HG03520 (cell line): ENCODE measurements around the gene PRND.
"Not testable (repeated sequence)": the region's sequence is repeated elsewhere in the genome, so short reads cannot be mapped to it uniquely, and the experiment has no call there.

Source experiments
- ATAC-seq: cut with Tn5 transposase; IDR thresholded peaks from one replicate; pipeline ENCODE4 v1.9.1; 2021; ENCODE audit warnings: mild to moderate bottlenecking, moderate library complexity; ENCODE audit not compliant: unreplicated experiment

PRND gene

DNA sequence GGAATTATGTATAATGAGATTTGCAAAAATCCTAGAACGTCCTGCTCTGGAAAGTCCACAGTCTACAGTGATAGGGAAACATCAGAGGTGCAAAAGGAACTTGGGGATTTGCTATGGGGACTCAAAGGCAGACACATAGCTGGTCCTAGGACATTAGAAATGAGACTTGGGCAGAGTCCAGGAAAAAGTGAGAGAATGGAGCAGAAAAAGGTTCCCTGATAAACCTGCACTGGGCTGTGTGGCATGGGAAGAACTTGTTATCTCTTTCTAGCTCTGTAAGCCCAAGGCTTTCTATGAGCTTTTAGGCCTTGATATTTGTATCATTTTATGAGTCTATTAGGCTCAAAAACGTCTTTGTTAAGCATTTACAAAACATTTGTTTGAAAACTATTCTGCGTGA is 15.2 kb downstream of the PRND start:
- no peak for ATAC-seq

DNA sequence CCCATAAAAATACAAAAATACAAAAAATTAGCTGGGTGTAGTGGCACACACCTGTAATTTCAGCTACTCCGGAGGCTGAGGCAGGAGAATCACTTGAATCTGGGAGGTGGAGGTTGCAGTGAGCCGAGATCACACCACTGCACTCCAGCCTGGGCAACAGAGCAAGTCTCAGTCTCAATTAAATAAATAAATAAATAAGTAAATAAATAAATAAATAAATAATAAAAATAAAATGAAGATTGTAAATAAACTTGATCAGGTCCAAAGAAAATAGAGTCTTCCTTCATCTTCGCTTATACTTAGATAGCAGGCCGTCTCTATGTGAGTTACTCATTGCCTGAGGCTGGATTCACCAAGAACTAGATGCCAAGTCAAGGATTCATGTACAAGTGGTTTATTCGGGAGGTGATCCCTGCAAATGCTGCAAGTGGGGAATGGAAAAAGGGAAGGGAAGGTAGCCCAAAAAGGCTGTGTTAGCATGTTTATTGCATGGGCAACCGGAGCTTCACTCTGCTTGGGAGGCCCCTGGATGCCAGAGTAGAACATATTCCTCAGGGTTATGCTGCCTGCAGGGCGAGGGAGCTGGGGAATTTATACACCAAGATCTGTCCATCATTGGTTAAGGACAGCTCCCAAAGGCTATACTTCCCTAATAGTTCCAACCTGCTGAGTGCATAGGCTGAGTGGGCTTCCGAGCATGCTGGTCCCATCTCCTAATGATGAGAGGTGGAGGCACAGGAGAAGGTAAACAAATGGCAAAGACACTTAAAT is 16.3 kb downstream of the PRND start:
- ATAC-seq, result no peak

DNA sequence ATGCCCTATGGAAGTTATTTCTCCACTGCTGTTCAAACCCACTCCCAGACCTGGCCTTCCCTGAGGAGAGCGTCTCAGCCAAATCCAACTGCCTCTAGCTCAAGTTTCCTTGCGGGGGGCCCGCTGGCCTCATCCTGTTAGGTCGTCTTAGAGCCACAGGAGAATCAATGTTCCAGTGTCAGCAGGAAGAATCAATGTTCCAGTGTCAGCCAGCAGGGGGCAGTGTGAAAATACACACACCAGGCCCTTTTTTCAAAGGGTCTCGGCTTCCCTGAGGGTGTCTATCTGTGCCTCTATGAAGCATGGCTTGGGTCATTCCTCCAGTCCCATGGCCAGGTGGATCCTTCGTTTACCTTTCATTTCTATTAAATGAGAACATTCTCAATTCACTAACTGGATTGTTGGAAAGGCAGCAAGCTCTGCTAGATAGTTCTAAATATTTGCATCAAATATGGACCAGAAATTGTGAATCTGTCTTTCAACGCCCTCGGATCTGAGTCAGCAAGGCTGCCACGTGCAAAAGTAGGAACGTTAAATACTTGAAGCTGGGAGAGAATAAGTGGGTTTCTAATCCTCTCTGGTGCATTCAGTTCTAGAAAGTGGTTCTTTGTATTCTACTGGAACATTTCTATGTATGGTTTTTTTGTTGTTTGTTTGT is 19.2 kb downstream of the PRND start:
- ATAC-seq, result no peak

DNA sequence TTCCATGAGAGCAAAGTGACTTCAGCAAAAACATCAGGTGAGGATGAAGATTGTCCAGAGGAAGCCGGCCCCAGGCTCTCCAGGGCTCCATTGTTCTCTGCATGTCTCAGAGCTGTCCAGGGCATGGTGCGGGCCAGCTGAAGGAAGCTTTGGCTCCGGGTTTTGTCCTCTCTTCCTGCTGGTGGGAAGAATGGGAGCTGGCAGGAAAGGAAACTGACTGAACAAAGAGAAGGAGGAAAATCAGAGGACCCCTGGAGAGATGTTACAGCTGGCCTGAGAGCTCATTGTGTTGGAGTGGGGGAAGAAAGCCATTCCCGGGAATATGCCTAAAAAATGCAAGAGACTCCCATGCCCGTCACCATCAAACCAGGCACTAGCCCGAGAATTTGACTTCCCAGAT is 27.1 kb downstream of the PRND start:
- no peak for ATAC-seq

DNA sequence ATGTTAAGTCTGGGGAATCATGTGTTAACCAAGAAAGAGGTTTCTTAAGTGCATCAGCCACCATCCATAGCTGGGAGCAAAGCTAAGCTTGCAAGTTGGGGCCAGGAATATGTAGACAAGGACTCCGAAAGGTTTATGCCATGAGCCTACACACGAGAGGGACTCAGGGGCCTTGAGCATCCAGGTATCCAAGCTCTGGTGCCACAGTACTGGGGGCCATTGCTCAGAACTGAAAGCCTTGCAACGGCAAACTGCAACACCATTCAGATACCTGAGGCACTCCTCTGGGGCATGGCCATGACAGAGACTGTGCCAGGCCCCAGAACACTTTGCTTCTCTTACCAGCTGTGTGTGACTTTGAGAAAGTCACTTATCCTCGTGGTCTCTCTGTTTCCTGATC is 27.6 kb downstream of the PRND start:
- ATAC-seq, result no peak

DNA sequence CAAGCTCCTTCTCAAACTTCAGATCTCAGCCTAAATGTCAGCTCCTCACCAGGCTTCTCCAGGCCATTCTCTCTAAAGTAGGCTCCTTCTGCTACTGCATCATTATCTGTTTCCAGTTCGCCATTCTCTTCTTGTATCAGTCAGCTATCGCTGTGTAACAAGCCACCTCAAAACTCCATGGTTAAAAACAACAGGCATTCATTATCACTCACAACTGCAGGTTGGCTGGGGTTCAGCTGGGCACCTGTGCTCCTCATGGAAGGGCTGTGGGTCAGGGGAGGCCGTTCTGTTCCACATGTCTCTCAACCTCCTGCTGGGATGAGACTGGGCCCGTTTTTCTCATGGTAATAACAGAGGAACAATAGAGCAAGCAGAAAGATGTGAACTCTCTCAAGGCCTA is 28.7 kb downstream of the PRND start:
- ATAC-seq, result no peak

DNA sequence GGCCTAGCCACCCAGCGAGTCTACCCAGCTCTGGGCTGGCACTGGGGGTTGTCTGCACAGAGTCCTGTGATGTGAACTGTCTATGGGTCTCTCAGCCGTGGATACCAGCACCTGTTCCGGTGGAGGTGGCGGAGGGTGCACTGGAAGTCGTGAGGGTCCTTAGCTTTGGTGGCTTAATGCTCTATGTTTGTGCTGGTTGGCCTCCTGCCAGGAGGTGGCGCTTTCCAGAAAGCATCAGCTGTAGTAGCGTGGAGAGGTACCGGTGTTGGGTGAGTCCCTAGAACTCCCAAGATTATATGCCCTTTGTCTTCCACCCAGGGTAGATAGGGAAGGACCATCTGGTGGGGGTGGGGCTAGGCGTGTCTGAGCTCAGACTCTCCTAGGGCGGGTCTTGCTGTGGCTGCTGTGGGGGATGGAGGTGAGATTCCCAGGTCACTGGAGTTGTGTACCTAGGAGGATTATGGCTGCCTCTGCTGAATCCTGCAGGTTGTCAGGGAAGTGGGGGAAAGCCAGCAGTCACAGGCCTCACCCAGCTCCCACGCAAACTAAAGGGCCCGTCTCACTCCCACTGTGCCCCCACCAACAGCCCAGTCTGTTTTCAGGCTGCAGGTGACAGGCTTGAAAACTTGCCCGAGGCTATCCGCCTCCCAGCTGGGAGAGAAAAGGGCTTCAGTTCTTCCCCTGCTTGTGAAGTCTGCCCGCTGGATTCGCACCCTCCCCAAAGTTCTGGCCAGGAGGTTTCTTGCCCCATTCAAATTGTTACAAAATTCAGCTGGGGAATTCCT is 37.6 kb downstream of the PRND start:
- not testable (repeated sequence) for ATAC-seq

DNA sequence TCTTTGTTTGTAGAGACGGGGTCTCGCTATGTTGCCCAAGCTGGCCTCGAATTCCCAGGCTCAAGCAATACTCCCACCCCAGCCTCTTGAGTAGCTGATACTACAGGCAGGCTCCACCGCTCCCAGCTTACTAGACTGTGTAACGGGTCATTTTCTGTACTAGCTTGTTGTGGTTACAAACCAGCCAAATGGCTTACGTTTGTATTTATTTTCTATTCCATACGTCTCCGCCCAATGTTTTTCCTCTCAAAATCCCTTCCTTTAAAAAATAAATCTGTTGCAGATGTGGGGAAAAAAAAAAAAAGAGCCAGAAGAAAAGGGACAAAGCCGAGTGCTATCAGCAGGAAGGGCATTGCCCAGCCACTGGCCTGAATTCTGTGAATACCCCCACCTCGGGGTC is 41.6 kb downstream of the PRND start:
- ATAC-seq, result no peak

DNA sequence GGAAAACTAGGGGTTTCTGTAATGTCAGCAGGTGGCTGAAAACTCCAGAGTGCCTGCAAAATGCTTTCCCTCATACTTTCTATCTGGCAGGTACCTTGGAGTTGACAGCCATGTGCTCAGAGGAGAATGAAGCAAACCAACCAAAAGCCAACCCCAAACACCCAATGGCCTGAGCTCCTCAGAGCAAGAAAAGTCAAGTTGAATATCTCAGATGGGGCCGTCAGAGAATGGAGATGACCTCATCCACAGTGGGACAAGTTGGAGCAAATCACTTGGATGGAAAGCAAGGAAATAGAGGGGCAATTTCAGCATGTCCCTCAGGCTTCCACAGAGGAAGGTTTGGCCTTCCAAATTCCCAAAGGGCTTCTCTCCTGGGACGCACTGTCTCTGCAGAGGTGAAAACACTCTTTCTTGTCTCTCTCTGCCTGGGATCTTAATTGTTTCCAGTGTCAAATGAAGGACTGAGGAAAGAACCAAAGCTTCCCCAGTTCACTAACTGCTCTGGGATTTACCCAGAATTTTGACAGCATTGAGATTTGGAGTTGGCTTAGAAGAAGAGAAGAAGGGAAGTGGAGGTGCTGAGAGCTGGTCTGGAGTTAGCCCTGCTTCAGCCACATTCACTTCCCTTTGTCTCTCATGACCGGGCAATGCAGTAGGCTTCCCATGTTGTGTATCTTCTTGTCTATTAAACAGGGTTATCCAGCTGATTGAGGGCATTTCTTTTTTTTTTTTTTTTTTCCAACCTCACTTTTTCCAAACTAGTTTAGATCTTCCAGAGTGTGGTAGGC is 42.2 kb downstream of the PRND start:
- no peak for ATAC-seq

DNA sequence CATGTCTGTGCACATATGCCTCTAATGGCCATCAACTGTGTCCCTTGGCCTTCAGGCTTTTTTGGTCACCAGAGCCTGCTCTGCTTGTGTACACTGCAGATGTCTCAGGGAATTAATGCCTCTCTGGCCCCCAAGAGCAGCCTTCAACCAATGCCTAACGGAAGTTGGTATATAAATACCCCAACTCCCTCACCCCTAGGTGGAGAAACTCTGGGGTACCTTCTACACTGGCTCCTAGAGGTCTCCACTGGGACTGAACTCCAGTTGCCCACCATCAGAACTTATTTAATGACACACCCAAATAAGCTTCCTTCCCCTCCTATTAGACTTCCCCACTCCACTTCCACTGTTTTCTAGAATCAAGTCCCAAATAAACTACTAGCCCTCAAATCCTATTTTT is 43.1 kb downstream of the PRND start:
- no peak for ATAC-seq

DNA sequence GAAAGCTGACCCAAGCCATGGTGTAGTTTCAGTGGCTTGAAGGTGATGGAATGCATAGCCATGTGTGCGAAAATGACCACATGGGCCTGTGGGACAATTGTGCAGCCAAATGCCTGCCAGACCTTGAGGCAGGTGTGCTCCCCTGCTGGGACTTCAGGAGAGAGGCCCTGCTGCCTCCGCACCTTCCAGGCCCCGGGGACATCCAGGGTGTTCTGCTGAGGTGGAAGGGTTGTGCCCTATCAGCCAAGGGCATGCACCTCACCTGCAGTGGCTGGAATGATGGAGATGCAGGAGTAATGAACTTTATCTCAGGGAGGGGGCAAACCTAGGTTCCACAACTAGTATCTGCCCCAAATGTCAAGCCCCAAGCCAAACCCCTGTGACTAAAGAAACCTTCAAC is 44.0 kb downstream of the PRND start:
- ATAC-seq, result no peak

DNA sequence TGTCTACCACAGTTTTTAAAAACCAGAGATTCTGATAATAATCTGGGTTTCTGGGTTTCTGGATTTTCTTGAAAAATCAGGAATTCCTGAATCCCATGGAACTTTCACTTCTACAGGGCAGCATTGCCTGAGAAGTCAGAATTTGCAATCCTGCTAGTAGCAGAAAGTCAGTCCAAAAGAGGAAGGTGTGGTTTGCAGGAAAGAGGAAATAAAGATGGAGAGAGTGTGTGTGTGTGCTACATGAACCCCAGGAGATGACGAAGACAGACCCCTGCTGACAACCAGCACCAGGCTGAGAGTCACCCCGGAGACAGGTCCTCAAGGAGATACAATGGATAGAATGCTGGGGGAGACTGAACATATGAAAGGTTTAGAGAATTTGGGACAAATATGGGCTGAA is 44.9 kb downstream of the PRND start:
- no peak for ATAC-seq

DNA sequence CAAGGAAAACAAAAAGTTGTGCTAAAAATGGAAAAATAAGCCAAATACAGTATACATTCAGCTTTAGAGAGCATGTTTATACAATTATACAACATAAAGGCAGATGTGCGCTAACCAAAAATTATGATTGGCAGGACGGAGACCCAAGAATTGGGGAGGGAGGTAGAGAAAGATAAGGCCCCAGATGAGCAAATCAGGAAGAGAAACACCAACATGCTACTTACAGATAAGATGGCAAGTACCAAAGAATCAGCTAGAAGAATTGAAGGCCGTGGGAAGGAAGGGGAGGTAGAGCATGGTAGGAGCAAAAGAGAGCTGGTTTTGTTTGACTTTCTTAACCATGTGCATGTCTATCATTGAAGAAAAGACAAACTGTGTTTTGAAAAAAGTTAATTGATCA is 45.4 kb downstream of the PRND start:
- ATAC-seq, result no peak

DNA sequence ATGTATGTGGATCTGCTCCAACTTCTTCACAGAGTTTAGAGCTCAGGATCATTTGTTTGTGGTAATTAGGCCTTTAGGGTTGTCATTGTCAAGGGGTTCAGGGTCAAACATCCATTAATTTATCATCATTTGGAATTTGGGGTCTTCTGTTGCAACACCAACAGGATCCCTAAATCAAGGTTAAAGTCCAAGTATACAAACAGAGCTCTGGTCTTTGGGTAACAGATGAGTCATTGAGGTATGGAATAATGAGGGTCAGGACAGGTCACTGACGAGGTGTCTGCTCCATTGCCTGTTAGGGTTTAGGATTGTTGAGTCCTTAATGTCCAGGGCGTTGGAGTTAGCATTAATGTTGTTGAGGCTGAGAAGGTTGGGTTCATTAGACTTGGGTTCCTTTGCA is 47.6 kb downstream of the PRND start:
- no peak for ATAC-seq

DNA sequence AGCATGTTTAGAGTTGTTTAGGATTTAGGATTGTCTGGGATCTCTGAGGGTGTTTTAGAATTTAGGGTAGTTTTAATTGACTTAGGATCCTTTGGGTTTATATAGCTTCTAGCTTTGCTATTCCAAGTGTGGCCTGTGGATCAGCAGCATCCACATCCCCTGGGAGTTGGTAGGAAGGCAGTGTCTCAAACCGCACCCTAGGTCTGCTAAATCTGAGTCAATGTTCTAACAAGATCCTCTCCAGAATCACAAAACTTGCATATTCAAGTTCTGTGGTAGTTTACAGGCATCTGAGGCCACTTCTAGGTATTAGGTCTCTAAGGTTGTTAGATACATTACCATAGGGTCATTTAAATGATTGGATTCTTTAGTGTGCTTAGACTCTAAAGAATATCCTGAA is 48.3 kb downstream of the PRND start:
- no peak for ATAC-seq

DNA sequence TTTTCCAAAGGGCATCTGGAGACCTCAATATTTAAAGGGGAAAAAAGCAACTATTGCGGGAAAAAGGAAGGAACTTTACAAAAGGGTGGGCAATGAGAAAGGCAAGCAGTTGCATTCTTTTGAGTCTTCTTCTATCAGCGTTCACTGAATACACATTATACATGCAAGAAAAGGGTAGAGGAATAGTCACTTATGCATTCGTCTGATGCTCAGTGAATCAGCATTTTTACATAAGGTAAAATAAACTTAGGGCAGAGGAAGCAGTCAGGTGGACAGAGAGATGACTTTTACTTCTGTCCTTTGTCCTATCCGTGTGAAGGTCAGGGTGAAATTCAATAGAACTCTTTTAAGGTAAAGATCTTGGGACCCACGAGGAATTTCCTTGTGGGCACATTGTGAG is 49.3 kb downstream of the PRND start:
- no peak for ATAC-seq

DNA sequence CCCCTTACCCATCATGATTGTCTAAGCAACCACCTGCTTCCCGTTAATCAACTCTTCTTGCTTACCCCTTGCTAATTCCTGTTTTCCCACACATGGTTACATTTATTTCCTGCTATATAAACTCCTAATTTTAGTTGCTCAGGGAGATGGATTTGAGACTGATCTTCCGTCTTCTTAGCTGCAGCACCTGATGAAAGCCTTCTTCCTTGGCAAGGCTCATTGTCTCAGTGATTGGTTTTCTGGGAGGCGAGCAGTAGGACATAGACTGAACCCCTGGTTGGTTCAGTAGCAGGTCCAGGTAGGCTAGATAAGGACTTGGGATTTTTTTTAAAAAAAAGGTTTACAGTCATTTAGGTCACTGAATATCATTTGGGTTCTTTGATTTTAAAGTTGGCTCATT is 50.4 kb downstream of the PRND start:
- no peak for ATAC-seq

DNA sequence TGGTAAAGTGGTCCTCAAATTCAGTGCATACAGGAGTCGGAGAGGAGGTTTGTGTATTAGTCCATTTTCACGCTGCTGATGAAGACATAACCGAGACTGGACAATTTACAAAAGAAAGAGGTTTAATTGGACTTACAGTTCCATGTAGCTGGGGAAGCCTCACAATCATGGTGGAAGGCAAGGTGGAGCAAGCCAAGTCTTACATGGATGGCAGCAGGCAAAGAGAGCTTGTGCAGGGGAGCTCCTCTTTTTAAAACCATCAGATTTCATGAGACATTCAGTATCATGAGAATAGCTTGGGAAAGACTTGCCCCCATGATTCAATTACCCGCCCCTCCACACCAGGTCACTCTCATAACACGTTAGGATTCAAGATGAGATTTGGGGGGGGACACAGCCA is 51.3 kb downstream of the PRND start:
- ATAC-seq, result not testable (repeated sequence)

DNA sequence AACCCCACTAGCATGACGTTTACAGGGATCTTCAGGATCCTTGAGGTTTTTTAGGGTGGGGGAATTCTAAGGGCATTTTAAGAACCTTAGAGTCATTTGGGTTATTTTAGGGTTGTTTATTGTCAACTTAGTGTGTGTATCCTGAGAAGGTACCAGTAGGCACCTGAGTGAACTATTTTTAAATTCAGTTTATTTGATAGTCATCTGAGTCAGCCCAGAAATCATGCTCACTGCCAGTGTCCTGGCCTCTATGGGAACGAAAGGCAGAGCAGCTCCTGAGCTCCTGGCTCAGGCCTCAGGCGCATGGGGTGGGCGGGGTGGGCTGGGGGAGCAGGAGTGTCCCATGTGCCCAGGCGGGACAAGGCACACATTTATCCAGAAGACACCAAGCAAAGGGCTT is 52.0 kb downstream of the PRND start:
- ATAC-seq, result no peak

DNA sequence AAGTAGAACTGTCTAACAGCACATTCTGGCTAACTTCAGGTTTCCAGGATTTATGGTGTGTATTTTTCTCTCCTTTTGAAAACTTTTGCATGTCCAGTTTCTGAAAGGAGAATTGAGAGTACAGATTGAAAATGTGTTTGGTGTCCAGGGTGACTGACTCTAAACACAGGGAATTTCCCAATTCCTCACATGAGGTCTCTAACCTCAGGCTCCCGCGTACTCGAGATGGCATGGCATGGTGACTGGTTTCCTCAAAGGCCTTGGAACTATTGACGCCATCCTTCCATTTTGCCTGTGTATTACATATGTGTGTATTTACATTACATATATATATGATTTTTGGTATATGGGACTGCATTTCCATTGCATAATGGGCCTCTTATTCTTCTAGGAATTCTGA is 52.5 kb downstream of the PRND start:
- ATAC-seq, result no peak
